LNCaP clone FGC (cell line): Measurements from ENCODE around the gene LBHD1.
"Not testable (repeated sequence)": the region's sequence is repeated elsewhere in the genome, so short reads cannot be mapped to it uniquely, and the experiment has no call there.

Source experiments
- DNase-seq: peaks from one replicate; pipeline ENCODE4 v3.0.0-alpha.2; 2011; ENCODE audit warnings: low read depth
- H3K4me3 ChIP-seq: 2 replicates; pipeline ENCODE4 v1.5.1; 2011; ENCODE audit warnings: mild to moderate bottlenecking, low read depth, low read length, control low read depth
- TF ChIP-seq, protein P1 (sequence below): IDR thresholded peaks from 2 replicates; pipeline ENCODE4 v1.5.1; 2012; ENCODE audit warnings: mild to moderate bottlenecking; ENCODE audit not compliant: control insufficient read depth, insufficient read depth; ENCODE audit errors: extremely low read depth

LBHD1 gene

DNA sequence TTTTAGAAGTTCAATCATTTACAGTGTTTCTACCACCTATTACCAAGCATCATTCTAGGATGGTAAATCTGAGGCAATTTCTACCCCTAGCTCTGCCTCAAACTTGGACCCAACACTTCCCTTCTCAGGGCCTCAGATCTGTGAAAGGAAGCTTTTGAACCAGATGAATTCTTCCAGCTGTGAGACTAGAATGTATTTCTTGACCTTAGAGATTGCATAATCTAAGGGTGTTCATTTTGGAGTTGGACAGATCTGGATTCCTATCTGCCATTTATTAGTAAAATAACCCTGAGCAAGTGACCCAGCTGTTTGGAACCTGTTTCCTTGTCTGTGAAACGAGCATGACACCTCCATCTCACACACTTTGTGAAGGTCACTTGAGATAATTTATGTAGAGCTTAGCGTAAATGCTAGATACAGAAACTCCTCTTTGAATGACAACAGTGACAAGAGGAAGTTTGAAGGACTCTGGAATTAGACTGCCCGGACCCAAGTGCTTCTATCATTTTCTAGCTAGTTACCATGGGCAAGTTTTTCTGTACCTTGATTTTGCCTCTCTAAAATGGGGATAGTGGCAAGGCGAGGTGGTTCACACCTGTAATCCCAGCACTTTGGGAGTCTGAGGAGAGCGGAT, 15.2 kb downstream of the LBHD1 start:
- TF ChIP-seq, protein P1, sequence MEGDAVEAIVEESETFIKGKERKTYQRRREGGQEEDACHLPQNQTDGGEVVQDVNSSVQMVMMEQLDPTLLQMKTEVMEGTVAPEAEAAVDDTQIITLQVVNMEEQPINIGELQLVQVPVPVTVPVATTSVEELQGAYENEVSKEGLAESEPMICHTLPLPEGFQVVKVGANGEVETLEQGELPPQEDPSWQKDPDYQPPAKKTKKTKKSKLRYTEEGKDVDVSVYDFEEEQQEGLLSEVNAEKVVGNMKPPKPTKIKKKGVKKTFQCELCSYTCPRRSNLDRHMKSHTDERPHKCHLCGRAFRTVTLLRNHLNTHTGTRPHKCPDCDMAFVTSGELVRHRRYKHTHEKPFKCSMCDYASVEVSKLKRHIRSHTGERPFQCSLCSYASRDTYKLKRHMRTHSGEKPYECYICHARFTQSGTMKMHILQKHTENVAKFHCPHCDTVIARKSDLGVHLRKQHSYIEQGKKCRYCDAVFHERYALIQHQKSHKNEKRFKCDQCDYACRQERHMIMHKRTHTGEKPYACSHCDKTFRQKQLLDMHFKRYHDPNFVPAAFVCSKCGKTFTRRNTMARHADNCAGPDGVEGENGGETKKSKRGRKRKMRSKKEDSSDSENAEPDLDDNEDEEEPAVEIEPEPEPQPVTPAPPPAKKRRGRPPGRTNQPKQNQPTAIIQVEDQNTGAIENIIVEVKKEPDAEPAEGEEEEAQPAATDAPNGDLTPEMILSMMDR, result no peak
- DNase-seq, result no peak
- H3K4me3 ChIP-seq, result no peak overlapping the region

DNA sequence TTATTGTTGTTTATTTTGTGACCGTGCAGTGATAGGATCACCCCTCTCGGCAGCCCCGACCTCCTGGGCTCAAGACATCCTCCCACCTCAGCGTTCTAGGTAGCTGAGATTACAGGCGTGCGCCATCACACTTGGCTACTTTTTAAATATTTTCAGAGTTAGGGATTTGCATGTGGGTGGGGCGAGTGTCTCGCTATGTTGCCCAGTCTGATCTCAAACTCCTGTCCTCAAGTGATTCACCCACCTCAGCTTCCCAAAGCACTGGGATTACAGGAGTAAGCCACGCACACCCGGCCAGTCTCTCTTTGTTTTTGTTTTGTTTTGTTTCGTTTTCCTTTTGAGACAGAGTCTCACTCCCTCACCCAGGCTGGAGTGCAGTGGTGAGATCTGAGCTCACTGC, 17.8 kb downstream of the LBHD1 start:
- no peak for DNase-seq
- TF ChIP-seq, protein P1, result no peak
- no peak overlapping the region for H3K4me3 ChIP-seq

DNA sequence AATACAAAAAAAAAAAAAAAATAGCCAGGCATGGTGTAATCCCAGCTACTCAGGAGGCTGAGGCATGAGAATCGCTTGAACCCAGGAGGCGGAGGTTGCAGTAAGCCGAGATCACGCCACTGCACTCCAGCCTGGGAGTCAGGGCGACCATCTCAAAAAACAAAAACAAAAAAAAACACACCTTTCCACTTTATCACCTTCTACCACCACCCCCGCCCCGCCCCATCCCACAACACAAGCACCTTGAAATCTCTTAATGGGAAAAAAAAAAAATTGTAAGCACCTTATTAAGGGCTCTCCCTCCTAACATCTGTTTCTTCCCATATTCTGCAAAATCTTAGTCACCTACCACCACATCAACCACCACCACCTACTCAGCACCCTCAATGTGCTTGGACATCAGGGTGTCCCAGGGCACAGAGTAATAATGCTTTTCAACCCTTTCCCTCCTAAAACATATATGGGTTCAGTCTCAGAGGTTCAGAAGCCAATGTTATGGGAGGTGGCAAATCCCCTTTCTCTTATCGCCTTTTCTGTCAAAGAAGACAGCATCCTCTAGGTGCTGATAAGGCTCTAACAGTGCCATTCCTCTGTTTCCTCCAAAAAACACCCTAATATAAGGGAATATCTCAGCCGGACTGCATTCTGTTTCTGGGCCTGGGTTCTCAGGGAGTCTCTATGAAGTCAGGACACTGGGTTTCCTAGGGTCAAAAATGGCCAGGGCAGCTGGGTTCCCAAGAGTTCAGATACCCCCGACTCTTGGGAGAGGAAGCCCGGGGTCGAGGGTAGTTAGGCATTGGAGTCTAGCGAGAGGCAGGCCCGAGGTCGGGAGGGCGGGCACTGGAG, 19.7 kb downstream of the LBHD1 start:
- DNase-seq, result no peak
- TF ChIP-seq, protein P1, result no peak
- peak overlapping the region; percentile 87 for H3K4me3 ChIP-seq

DNA sequence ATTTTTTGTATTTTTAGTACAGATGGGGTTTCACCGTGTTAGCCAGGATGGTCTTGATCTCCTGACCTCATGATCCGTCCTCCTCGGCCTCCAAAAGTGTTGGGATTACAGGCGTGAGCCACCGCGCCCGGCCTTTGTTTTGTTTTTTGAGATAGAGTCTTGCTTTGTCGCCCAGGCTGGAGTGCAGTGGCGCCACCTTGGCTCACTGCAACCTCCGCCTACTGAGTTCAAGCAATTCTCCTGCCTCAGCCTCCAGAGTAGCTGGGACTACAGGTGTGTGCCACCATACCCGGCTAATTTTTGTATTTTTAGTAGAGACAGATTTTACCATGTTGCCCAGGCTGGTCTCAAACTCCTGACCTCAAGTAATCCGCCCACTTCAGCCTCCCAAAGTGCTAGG, 21.8 kb downstream of the LBHD1 start:
- not testable (repeated sequence) for H3K4me3 ChIP-seq, DNase-seq

DNA sequence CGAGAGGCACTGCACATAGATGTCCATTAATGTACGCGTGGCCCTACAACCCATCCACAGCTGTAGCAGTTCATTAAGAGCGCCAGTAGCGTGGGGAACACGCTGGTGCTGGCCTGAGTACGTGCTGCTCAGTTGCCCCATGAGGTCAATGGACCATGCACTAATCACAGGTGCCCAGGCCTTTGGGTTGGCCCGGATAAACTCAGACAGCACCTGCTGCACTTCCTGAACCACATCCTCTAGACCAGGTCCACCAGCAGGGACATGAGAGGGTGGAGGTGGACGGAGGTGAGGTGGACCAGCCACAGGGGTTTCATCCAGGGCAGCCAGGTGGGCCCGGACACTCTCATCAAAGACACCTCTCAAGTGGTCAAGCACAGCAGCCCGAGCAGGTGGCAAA, 22.6 kb downstream of the LBHD1 start:
- no peak for DNase-seq
- TF ChIP-seq, protein P1, result no peak
- H3K4me3 ChIP-seq, result no peak overlapping the region

DNA sequence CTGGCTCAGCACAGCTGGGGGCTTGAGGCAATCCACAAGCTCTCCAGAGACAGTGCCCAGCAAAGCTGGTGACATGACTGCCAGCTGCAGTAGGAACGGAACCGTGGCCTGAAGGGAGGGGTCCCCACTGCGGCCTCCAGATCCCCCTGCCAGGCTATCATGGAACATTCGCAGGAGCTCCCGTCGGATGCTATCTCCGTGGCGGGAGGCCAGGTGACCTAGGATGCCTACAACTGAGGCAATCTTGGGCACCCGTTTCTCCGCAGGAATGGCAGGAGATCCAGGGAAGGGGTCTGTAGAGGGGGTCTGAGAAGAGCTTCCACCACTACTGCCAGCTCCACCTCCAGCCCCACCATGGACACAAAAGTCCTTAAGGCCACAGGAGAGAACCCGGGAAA, 23.1 kb downstream of the LBHD1 start:
- TF ChIP-seq, protein P1, result no peak
- no peak overlapping the region for H3K4me3 ChIP-seq
- no peak for DNase-seq

DNA sequence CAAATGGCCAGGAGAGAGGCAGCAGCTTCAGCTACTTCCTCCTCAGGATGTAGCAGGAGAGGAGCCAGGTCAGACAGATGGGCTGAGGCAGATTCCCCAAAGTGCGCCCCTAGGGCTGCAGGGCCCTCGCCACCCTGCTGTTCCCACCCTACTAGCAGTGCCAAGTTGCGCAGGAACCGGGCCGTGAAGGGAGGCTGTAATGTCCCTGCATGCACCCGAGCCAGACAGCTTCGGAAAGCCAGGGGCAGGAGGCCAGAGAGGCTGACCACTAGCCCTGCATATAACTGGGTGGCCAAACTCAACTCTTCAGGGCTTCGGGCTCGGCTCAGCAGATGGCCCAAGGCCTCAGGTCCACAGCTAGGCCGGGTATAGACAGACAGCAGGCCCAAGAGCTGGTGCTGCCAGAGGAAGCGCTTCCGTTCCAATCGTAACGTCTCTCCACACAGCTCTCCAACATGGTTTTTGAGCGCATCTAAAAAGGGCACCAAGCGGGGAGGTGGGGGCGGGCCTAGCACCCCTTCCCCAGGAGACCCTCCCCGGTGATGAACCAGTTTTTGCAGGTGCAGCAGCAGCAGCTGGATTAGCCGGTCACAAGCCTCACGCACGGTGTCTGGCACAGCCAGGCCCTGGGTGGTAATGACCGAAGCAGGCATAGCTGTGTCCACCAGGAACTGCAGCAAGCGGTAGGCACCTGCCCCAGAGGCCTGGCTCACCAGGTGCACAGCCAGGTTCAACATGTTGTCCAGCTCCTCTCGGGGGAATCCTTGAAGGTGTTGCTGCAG, 23.7 kb downstream of the LBHD1 start:
- TF ChIP-seq, protein P1, result no peak
- no peak overlapping the region for H3K4me3 ChIP-seq
- no peak for DNase-seq
